Measurements from ENCODE around the gene ULBP2. TPM values are rescaled to one million over a fixed set of nuclear protein-coding genes. Genes with fewer than 3 reads are reported as not detected.

ULBP2 gene
- total RNA-seq, 1 experiment from 2014 or later, result not detected

- no peak overlapping the region for H2BK5ac ChIP-seq (ENCODE audit: insufficient read length, low read length)
- H2AFZ ChIP-seq (ENCODE audit: low read length), result no peak overlapping the region
- H4K8ac ChIP-seq (replicated peaks; ENCODE audit: insufficient read length, low read depth, low read length), result no peak overlapping the region
- H2BK12ac ChIP-seq (ENCODE audit: insufficient read length, low read depth, low read length), result no peak overlapping the region
- no peak overlapping the region for H4K5ac ChIP-seq (ENCODE audit: insufficient read length, low read depth, low read length)
- H3K4me1 ChIP-seq (ENCODE audit: insufficient read depth, low read length), result no peaks in the 10 kb centered on the region
- Mint-ChIP-seq H3K4me1 (peaks cover 12 to 14% of the 10 kb centered on the region in 2 experiments), H3K36me3 (ENCODE audit: insufficient read depth in 1 of 3, low read depth in 3 of 3) (peaks cover 0 to 4% (median 3%) of the 10 kb centered on the region in 3 experiments; a peak in 3 of 7 replicates), H3K9me3 (peaks cover 0 to 9% of the 10 kb centered on the region in 2 experiments; a peak in 2 of 5 replicates), H3K4me3 (peak overlapping the region; percentile 49 to 72; a peak in 4 of 5 replicates), H3K27me3 (ENCODE audit: low read depth) (peaks cover 100% of the 10 kb centered on the region), H3K27ac (no peak overlapping the region)
- H3K27me3 ChIP-seq (ENCODE audit: insufficient read depth, low read length), result peaks cover 84% of the 10 kb centered on the region
- H2BK120ac ChIP-seq (ENCODE audit: low read depth, low read length, poor library complexity, severe bottlenecking), result no peak overlapping the region
- no peak overlapping the region for H4K91ac ChIP-seq (ENCODE audit: insufficient read length, low read depth, low read length)
- no peak overlapping the region for H3K14ac ChIP-seq (ENCODE audit: insufficient read depth, low read length)
- no peak for TF ChIP-seq CTCF (conservative IDR thresholded peaks at IDR 0.05)
- H4K20me1 ChIP-seq (ENCODE audit: control insufficient read depth, insufficient read depth, insufficient read length), result no peaks in the 10 kb centered on the region
- H3K9ac ChIP-seq (ENCODE audit: extremely low read depth, insufficient read length, low read length), result no peak overlapping the region
- H3K56ac ChIP-seq (ENCODE audit: insufficient read length, low read depth, low read length), result no peak overlapping the region
- no peak overlapping the region for H3K27ac ChIP-seq (ENCODE audit: insufficient read length, low read depth, low read length)
- no peaks in the 10 kb centered on the region for H3K9me3 ChIP-seq (ENCODE audit: control insufficient read depth, low read depth, low read length)
- no peak overlapping the region for H3T11ph ChIP-seq (ENCODE audit: low read length)
- no peak for DNase-seq
- no peak overlapping the region for H3K4ac ChIP-seq (ENCODE audit: low read depth, low read length)
- no peaks in the 10 kb centered on the region for H3K79me1 ChIP-seq (ENCODE audit: insufficient read depth, low read depth, low read length, poor library complexity, severe bottlenecking)
- H3K23me2 ChIP-seq (ENCODE audit: insufficient read length, low read depth, low read length, poor library complexity, severe bottlenecking), result peaks cover 20% of the 10 kb centered on the region
- H2BK15ac ChIP-seq (ENCODE audit: low read depth, low read length), result no peak overlapping the region
- H2AK5ac ChIP-seq (ENCODE audit: insufficient read length, low read length), result no peak overlapping the region
- no peak overlapping the region for H3K18ac ChIP-seq (ENCODE audit: insufficient read length, low read depth, low read length)
- H3K79me2 ChIP-seq (ENCODE audit: insufficient read depth, low read length), result no peaks in the 10 kb centered on the region
- H3K23ac ChIP-seq (ENCODE audit: insufficient read length, low read depth, low read length), result no peak overlapping the region
- H2BK20ac ChIP-seq (ENCODE audit: low read depth, low read length, poor library complexity, severe bottlenecking), result no peak overlapping the region
- no peak overlapping the region for H3K4me2 ChIP-seq (ENCODE audit: insufficient read depth, insufficient read length, low read length)
- no CpG with 5 or more reads among the region's 5 CpGs for WGBS (ENCODE audit: extremely low coverage, insufficient read length, low lambda C conversion rate)
Observed at GRCh38 chr6:149939356-149939648, 2.5 kb upstream of the ULBP2 start.

Measured in H9 (cell line).